GM18907 (cell line): Measurements from ENCODE around the gene DNAH17.

ENCODE experiments used
- ATAC-seq: cut with Tn5 transposase; IDR thresholded peaks from one replicate; pipeline ENCODE4 v1.9.1; 2021; ENCODE audit warnings: mild to moderate bottlenecking, moderate library complexity; ENCODE audit not compliant: unreplicated experiment

The DNAH17 gene

DNA sequence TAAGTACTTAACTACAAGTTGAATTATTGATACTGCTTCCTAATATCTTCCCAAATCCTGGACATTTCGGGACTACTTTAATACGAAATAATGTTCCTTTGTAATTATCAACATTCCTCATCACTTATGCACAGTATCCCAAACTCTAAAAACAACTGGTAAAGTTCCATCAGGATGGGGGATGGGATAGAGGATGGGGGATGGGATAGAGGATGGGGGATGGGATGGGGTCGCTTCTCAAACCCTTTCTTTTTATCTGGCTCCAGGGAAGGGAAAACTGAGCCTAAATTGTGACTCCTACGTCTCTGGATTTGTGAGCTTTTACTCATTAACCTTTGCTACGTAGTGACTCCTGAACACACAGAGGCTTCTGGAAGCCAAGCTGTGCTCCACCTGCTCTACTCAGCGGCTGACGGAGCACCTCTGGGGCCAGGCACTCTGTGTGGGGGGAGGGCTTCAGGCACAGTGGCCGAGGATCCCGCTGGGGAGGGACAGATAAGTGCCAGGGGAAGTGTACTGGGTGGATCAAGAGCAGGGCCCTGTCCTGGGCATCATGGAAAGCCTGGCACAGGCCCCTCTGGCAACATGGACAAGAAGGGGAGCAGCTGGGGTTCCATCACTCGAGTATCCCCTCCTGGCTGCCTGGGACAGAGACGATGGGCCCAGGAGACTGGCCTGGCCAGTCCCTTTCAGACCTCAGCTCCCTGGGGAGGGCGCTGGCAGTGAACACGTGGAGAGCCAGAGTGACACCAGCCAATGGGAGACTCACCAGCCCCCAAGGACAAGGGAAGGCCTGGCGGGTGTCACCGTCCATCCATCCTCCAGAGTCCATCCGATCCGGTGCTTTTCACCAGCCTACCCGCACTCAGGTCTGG, 142.5 kb downstream of the DNAH17 start:
- no peak for ATAC-seq

DNA sequence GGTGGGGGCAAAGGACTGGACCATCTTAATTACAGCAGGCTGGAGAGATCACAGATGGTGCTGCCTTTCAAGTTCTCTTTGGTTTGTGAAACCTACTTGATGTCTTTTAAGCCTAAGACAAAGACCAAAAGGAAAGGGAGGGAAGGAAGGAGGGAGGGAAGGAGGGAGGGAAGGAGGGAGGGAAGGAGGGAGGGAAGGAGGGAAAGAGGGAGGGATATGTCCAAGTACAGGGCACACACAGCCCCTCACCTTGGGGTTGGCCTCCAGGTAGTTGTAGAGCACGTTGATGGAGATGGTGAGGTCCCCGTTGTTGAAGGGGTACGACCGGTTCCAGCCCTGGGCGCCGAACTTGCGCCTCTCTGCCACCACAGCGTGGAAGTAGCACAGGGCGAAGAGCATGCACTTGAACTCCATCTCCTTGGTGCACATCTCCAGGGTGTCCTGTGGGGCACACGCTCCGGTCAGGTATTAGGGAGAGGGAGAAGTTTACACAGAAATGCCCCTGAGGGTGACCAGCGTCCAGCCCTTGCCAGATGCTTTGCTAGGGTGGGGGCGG, 143.3 kb downstream of the DNAH17 start:
- no peak for ATAC-seq

DNA sequence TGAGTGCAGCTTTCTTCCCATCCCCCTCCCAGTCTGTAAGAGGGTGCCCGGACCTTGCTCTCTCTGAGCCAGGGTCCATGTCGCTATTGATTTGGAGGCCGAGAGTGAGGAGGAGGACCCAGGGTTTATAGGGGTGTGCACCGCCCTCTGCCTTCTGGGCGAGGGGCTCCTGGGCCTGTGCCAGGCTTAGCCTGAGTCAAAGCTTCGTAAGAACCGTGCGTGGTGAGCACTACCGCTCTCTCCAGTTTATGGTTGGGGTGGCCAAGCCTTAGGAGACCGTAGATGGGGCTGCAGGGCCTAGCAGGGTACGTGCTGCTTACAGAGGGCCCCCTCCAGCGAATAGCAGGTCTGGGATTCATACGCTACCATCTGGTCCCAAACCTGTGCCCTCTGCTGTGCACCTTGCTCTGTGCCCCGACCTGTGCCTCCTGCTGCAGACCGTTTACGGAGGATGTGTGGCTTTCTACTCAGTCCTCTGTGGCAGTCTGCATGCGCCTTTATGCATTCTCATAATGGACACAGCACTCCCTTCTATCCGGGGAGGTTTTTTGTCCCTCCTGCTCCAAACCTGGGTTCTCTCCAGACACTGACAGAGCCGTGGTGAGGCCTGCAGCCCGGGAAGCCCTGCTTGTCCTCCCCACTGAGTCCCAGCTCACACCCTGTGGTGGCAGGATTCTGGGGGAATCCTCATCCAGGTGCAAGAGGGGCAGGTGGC, 144.0 kb downstream of the DNAH17 start:
- ATAC-seq = no peak

DNA sequence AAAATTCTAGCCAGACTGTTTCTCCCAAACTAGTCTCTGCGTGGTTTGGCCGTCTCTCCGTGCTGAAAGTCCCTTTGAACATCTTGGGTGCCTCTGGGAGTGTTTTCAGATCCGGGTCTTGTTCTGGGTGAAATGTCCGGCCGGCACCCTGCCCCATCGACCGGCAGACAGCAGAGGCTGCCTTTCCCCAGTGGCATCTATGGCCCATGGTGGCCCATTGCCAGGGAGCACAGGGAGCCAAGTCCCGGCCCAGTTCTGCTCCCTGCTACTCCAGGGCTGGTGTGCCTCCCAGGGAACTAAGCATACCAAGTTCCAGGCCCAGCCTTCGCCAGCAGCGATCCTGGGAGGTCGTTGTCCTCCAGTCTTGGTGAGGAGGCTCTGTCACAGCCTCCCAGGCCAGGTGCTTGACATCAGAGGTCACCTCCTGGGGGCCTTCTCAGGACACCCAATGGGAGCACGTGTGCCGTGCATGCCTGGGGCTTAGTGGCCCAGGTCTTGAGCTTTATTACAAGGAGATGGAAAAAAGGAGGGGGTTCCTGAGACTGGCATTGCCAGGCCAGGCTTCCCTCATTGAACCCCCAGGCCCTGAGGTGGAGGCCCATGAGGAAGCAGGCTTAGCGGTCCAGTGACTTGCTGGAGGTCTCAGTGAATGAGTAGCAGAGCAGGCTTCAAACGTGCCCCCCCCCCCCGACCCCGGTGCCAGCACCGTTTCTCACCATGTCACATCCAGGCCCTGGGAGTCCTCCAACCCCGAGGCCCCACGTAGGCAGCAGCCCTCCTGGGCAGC, 144.8 kb downstream of the DNAH17 start:
- no peak for ATAC-seq

DNA sequence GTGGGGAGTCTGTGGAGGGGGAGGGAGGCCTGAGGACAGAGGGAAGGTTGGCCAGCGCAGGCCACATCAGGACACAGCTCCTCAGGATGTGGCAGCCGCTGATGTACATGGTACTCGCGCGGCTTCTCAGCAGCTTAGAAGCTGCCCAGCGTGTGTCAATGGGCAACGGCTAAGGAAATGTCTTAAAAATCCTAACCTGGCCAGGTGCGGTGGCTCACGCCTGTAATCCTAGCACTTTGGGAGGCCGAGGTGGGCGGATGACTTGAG, 145.6 kb downstream of the DNAH17 start:
- ATAC-seq = no peak

DNA sequence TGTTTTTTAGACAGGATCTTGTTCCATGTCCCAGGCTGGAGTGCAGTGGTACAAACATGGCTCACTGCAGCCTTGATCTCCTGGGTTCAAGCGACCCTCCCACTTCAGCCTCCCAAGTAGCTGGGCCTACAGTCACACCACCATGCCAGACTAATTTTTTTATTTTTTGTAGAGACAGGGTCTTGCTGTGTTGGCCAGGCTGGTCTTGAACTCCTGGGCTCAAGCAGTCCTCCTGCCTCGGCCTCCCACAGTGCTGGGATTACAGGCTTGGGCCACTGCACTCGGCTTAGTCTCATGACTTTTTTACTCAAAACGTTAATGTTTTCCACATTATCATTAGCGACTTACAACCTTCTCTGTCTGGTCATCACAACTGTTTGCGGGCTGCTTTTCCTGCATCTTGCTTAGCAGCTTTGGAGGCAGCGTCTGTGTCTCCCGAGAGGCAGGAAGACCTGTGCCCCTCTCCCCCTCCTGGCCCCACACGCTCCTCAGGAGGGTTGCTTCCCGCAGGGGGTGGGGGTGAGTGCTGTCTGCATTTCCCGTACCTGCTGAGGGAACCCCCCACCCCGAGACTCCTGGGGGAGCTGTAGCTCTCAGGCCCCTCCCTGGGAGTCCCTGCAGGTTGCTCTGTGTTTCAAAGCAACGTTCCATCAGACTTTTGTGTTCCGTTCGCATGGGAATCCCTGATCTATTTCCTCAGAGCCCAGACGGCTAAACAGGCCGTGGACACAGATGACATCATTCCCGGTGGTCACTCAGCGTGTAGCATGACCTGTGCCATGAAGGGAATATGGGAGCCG, 146.1 kb downstream of the DNAH17 start:
- ATAC-seq = no peak

DNA sequence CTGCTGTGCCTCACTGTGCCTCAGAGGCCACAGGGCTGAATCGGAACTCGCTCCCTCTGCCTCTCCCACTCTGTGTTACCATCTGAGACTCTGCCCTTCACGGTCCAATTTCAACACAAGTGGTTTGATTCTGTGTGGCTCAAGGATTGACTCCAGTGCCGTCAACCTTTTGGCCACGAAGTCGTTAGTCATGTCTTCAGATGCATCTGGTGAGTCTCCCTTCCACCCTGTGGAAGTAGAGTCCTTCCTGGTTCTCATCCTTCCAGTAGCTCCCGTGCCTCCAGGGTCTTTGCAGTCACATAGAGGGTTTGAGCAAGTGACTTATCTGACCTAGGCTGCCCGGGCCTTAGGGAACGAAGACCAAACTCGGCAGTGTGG, 147.6 kb downstream of the DNAH17 start:
- ATAC-seq = no peak

DNA sequence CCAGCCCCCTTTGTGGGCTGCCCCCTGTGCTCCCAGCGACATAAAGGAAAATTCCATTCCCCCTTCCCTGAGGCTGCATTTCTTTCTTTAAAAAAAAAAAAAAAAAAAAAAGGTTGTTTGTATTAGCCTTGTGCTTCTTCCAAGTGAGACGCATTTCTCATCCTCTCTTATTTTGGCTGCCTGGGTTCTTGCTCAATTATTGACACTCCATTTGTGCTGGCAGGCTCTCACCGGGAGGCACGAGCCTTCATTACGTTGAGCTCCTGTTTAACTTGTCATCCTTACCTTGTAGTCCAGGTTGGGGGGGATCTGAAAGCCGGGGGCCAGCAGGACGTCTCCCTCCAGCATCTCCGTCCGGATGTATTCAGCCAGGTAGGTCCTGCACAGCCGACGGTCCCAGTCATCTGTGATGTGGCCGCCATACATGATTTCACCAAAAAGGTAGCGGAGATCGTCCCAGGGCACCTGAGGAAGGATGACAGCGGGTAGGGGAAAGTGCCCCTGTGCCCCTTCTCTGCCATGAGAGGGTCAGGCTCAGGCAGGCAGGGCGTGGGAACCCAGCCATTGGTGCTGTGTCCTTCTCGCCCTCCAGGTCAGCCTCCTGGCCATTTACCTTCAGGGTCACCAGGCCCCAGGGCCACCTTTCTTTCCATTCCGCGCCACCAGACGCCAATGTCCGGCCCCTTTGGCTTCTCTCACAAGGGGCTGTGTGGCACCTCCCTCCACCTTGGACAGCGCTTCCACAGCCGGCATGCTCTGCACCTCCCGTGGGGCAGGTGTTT, 148.2 kb downstream of the DNAH17 start:
- no peak for ATAC-seq

DNA sequence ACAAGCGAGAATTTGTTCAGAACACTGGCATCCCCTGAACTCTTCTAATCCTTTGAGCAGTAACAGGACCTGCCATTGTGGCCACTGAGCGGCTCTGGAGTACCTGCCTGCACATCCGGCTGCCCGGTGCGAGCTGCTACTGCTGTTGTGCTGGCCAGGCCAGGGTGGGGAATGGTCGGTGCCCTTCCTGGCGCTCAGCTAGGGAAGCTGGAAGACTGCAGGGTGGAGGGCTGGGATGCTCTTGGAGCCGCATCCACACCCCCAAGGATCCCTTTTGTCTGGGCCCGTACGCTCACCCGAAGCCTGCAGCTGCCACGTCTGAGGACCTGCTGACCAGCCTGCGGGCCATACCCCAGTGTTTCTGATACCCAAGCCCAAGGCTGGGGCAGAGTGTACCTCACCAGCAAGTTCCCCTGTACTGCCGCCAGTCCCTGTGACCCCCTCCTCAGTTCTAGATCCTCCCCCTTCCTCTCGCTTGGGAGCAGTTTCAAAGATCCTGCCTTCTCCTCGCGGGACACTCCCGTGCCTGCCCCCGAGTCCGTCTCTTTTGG, 149.1 kb downstream of the DNAH17 start:
- no peak for ATAC-seq

DNA sequence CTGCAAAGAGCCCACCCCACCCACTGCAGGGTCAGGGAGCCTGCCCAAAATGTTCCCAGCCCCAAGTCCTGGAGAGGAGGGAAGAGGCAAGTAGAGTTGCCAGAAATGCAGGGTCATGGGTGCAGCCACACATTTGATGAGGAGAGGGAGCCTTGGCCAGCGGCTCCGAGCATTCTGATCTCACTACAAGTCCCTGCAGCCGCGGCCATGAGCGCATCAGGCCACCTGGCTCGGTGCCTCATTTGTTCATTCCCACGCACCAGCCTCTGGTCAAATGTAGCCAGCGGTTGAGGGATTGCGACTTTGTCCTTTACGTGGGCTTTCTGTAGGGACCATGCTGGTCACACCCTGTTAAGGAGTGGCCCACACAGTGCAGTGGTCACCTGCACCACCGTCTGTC, 150.1 kb downstream of the DNAH17 start:
- ATAC-seq = no peak

DNA sequence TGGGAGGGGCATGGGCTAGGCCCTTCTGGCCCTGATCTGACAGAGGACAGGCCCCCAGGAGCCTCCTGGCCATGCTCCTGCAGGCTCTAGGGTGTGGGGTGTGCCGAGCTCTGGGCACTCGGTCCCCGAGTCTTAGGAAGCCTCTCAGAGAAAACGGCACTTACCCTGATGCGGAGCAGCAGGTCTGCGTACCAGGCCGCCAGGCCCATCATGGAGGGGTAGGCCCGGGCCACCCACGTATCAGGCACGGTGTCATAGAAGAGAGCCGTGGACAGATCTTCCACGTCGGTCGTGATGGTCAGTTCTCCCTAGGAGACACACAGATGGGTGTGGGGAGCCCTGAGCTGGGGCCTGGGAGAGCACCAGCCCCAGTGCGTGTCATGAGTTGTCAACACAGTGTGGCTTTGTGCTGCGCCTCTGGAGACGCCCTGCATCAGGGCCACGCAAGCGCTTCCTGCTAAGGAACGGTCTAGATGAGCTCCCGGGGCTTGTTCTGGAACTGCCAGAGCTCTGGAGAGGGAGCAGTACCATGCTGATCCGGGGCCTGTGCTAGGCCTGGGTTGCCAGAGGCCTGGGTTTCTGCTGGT, 150.8 kb downstream of the DNAH17 start:
- no peak for ATAC-seq

DNA sequence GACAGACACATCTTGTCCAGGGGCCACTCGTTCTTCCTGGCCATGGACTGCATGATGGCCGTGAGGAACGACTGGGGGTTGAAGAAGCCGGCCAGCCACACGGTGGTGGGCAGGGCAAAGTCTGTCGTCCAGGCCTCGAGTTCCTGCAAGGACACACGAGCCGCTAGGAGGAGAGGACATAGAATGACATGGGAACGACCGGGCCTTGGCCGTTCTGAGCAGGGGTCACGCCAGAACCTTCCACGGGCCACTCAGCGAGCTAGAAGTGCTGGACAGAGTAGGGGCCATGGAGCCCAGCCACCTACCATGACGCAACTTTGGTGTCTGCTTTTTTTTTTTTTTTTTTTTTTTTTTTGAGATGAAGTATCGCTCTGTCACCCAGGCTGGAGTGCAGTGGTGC, 151.8 kb downstream of the DNAH17 start:
- no peak for ATAC-seq

DNA sequence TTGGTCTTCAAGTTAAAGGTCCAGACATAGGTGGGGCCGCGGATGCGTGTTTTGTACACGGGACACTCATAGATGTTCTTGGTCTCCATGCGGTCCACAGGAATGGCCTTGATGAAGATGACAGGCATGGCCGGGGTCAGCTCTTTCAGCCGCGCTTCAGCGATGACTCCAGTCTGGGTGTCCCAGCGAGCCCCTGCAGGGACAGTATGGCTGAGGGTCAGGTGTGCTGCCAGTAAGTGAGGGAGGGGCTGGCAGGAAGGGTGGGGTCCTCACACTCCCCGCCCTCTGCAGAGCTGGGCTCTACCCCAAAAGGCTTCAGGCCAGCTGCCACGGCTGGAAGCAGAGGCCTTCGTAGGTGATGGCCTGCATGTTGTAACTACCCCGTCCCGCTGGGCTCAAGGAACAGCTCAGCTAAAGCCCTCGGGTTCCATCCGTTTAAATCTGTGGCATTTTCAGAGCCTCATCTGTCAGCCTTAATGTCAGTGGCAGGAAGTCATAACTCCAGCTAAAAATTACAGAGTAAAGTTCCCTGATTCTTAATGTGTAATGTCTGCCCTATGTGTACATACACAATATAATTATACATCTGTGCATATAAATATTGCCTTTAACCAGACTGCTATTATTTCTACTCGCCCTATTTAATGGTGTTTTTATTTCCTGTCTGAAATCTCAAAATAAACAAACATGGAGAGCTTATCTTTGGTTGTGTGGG, 153.1 kb downstream of the DNAH17 start:
- no peak for ATAC-seq

DNA sequence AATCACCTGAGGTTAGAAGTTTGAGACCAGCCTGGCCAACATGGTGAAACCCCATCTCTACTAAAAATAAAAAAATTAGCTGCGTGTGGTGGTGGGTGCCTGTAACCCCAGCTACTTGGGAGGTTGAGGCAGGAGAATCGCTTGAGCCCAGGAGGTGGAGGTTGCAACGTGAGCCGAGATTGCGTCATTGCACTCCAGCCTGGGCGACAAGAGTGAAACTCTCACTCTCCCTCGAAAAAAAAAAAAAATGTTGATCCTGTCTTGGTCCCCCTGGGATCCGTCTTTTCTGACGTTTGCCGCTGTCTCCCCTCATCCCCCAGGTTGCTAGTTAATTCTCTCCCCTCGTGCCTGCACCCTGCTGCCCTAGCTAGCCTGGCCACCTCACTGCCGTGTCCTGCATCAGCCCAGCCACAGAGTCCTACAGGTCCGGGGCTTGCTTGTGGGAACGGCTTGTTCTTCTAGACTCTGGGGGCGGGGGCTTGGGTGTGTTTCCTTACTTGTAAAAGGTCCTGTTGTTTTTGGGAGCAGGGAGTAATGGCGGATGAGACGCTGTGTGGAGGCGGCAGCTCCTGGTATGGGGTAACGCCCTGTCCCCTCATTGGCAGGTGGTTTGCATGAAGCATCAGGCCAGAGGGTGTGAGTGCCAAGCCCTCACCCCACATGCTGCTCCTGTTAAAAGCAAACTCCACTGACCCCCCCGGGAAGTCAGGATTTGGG, 154.2 kb downstream of the DNAH17 start:
- ATAC-seq = no peak

DNA sequence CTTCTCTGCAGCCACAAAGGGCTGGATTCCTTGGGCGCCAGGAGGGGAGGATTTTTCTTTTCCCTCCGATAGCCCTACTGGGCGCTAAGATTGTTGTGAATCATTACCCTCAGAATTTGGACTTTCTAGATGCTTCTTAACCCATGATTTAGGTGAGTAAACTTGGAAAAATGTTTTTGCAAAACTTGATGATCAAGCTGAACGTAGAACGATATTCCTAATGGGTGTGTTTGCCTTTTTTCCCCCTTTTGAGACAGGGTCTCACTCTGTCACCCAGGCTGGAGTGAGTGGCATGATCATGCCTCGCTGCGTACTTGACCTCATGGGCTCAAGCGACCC, 155.0 kb downstream of the DNAH17 start:
- ATAC-seq = no peak

DNA sequence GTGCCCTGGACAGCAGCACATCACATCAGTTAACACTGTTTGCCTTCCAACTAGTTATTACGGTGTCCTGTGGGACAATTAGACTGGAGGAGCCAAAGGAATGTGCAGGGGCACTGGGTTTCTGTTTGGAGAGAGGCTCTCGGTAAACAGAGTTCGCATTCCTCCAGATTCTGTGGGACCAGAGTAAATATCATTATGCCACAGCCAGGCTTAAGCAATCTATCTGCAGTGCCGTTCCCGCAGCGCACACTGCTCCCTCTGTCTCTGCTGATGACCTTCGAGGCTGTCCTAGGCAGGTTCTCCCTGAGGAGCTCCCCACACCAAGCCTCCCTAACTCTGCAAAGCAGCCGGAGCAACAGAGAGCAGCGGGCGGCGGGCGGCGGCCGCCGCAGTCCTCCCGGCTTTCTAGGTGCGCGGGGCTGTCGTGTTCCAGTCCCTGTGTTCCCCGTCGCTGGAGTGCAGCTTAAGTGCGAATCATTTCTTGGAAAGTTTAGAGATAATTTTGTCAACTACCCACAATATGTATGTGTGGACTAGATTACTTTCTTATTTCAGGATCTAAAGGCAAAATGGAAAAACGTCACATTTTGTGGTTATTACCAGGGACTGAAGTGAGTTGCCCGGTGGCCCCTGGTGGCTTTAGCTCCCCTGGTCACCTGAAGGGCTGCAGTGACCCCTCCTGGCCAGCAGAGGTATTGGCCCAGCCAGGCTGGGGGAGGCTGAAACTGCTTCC, 155.5 kb downstream of the DNAH17 start:
- no peak for ATAC-seq

DNA sequence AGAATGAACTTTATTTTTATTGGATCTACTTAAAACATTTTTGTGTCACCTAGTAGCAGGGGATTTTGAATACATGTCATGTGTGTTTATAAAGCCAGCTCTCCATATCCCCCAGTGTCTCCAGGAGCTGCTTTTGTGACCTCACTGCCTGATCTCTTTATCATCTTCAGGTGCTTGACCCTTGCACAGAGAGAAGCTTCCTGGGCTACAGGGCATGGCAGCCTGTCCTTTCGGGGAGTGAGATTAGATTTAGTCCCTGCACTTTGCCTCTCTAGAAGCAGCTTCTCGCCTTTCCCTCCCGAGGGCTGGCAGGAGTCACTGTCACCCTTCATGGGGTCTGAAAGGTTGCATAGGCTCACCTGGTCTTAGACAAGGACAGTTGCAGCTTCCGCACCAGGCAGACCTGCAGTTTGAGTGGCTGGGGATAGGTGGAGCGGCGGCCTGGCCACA, 156.1 kb downstream of the DNAH17 start:
- ATAC-seq = no peak
